Naive B cell (primary cell): Measurements from ENCODE around the gene METTL2A. TPM values are rescaled to one million over a fixed set of nuclear protein-coding genes. Genes with fewer than 3 reads are reported as not detected.

Experiments
- polyA plus RNA-seq, 6 donors: library from polyadenylated mRNA; unstranded; fragments of 300-500 nt; fragmentation: Illumina TruSeq; gene quantifications; one replicate each; pipeline ENCODE4 v1.2.3, GENCODE V29; 2021; ENCODE audit warnings: low read depth in 6 of 6

Gene METTL2A
- polyA plus RNA-seq, 6 donors from 2014 or later, result 8.0 to 14.4 (median 9.4) TPM

Other genes starting within 250 kb of the METTL2A start
- gene EFCAB3, start 43.3 kb upstream of the METTL2A start, polyA plus RNA-seq, result not detected
- 10 to 100 TPM in 5 of 6 donors, 1 to 10 TPM in 1; 9.0 to 18.4 (median 14.3) TPM for gene TLK2, start 54.9 kb downstream of the METTL2A start, polyA plus RNA-seq
- gene MRC2, start 203.8 kb downstream of the METTL2A start, polyA plus RNA-seq, result not detected